Muscle of leg (tissue), 11 donors: Measurements from ENCODE around the gene C6orf15. TPM values are rescaled to one million over a fixed set of nuclear protein-coding genes. Genes with fewer than 3 reads are reported as not detected.

Experiments used
- DNase-seq: peaks from one replicate; pipeline ENCODE4 v3.0.0; 2013
- H3K27ac ChIP-seq: one replicate; pipeline ENCODE4 v1.5.1; 2013; ENCODE audit warnings: mild to moderate bottlenecking, low read length, control low read depth
- H3K27me3 ChIP-seq: one replicate; pipeline ENCODE4 v1.6.1; 2013; ENCODE audit warnings: low read length; ENCODE audit not compliant: control insufficient read depth, insufficient read depth
- H3K36me3 ChIP-seq: one replicate; pipeline ENCODE4 v1.6.1; 2013; ENCODE audit warnings: low read length; ENCODE audit not compliant: control insufficient read depth, insufficient read depth
- H3K4me1 ChIP-seq: one replicate; pipeline ENCODE4 v1.6.1; 2013; ENCODE audit warnings: low read length; ENCODE audit not compliant: control insufficient read depth, insufficient read depth
- H3K4me3 ChIP-seq: one replicate; pipeline ENCODE4 v1.5.1; 2013; ENCODE audit warnings: low read length, control low read depth
- H3K9me3 ChIP-seq: replicated peaks from 2 replicates; pipeline ENCODE4 v1.6.1; 2013; ENCODE audit warnings: low read depth, low read length; ENCODE audit not compliant: control insufficient read depth
- WGBS: methylation state at CpG from one replicate; pipeline ENCODE4 v1.1.5; 2013; ENCODE audit warnings: missing lambda C conversion rate; ENCODE audit not compliant: insufficient coverage; 5-methylcytosine and 5-hydroxymethylcytosine counted together
- polyA plus RNA-seq, 8 donors: library from polyadenylated mRNA; unstranded; fragments of 120-200 nt; gene quantifications; one replicate each; pipeline versions ENCODE4 v1.2.1 to v1.2.3, GENCODE V29; 2013; ENCODE audit warnings: inconsistent platforms in 1 of 8, low replicate concordance in 1 of 8; ENCODE audit not compliant: insufficient read length in 8 of 8, insufficient read depth in 1 of 8
- total RNA-seq: library from RNA; stranded (reverse); fragments of 120-200 nt; gene quantifications from one replicate; pipeline ENCODE4 v1.2.4, GENCODE V29; 2013

The C6orf15 gene
- total and polyA plus RNA-seq, 9 donors = not detected

GRCh38 chr6:31132806-31133205 is 20.4 kb upstream of the C6orf15 start:
- no peaks in the 10 kb centered on the region for H3K9me3 ChIP-seq
- no peak overlapping the region for H3K4me3 ChIP-seq
- no peaks in the 10 kb centered on the region for H3K36me3 ChIP-seq
- H3K27ac ChIP-seq = no peak overlapping the region
- peaks cover 5% of the 10 kb centered on the region for H3K27me3 ChIP-seq
- 62% methylated on average over 6 of the region's 6 CpGs for WGBS
- peaks cover 3% of the 10 kb centered on the region for H3K4me1 ChIP-seq
- DNase-seq = no peak

DNA sequence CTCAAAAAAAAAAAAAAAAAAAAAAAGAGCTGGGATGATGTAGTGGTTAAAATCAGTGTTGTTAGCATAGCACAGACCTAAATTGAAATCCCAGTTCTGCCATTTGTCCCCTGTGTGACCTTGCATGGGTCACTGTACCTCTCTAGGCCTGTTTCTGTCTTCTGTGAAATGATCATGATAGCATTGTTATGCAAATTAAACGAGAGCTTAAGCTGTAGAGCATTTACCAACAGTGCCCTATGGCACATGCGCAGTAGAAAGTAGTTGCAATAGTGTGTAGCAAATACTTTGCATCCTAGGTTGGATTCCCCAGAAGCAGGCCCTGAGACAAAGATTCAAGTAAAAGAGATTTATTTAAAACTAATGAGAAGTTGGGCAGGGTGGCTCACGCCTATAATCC is 19.2 kb upstream of the C6orf15 start:
- Histone ChIP-seq H3K4me3 (no peak overlapping the region), H3K9me3 (no peaks in the 10 kb centered on the region), H3K27ac (no peak overlapping the region), H3K4me1 (no peaks in the 10 kb centered on the region), H3K27me3 (peaks cover 5% of the 10 kb centered on the region), H3K36me3 (no peaks in the 10 kb centered on the region)
- 100% methylated on average over 1 of the region's 3 CpGs for whole genome bisulfite sequencing
- DNase-seq = no peak

DNA sequence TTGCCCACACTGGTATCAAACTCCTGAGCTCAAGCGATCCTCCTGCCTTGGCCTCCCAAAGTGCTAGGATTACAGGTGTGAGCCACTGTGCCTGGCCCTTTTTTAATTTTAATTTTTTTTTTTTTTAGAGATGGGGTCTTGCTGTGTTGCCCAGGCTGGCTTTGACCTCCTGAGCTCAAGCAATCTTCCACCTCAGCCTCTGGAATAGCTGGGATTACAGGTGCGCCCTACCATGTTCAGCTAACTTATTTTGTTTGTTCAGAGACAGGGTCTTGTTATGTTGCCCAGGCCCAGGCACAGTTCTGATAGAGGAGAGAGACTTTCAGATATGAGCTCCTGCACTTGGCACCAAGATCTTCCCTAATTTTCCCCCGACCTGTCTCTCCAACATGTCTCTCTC is 18.4 kb upstream of the C6orf15 start:
- H3K27me3 ChIP-seq = peaks cover 5% of the 10 kb centered on the region
- no peaks in the 10 kb centered on the region for H3K4me1 ChIP-seq
- no peak overlapping the region for H3K27ac ChIP-seq
- no peaks in the 10 kb centered on the region for H3K9me3 ChIP-seq
- DNase-seq = no peak
- H3K4me3 ChIP-seq = no peak overlapping the region
- no peaks in the 10 kb centered on the region for H3K36me3 ChIP-seq
- 100% methylated on average over 1 of the region's 3 CpGs for WGBS

DNA sequence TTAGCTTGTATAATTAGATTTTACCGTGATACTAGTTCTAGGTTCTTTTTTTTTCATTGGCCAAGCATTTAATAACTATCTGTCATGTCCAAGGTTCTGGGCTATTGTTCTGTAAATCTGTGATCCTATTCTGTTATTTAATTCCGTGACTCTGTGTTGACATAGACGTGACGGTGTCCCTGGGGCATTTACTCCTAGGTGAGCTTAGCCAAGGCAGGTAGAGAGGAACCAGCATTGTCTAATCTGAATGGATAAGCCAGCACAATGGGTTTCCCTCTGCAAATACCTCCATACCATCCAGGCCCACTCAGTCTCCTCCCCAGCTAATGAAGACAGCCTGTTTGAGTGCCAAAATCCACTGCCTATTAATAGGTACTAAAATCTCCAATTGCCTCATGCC is 16.8 kb upstream of the C6orf15 start:
- Histone ChIP-seq H3K9me3 (no peaks in the 10 kb centered on the region), H3K27me3 (peaks cover 5% of the 10 kb centered on the region), H3K4me1 (peaks cover 8% of the 10 kb centered on the region), H3K36me3 (no peaks in the 10 kb centered on the region), H3K4me3 (no peak overlapping the region), H3K27ac (no peak overlapping the region)
- WGBS = 62% methylated on average over 3 of the region's 4 CpGs
- DNase-seq = no peak

DNA sequence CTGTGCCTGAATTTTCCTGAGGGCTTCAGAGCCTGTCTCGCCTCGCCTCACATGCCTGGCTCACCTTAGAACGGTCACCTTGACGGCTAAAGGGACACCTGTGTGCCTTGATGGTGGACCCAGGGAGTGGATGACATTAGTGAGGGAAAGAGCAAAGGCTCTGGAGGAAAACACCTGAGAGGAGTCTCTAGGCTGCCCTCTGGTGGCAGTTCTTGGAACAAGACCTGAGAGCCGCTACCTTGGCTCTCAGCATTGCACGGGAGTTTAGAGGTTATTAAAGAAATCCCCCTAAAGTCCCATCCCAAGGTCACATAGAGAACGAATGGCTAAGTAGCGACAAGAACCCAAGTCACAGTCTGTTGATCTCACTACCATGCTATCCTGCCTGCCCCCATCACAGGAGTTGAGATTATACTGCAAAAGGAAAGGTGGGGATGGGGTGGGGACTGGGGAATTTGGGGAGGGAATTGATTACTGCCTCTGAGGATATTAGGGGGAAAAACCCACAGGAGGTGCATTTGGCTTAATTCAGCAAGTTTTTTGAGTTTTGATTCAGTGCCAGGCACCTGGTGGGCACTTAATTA is 15.8 kb upstream of the C6orf15 start:
- 10% methylated on average over 4 of the region's 8 CpGs for WGBS

DNA sequence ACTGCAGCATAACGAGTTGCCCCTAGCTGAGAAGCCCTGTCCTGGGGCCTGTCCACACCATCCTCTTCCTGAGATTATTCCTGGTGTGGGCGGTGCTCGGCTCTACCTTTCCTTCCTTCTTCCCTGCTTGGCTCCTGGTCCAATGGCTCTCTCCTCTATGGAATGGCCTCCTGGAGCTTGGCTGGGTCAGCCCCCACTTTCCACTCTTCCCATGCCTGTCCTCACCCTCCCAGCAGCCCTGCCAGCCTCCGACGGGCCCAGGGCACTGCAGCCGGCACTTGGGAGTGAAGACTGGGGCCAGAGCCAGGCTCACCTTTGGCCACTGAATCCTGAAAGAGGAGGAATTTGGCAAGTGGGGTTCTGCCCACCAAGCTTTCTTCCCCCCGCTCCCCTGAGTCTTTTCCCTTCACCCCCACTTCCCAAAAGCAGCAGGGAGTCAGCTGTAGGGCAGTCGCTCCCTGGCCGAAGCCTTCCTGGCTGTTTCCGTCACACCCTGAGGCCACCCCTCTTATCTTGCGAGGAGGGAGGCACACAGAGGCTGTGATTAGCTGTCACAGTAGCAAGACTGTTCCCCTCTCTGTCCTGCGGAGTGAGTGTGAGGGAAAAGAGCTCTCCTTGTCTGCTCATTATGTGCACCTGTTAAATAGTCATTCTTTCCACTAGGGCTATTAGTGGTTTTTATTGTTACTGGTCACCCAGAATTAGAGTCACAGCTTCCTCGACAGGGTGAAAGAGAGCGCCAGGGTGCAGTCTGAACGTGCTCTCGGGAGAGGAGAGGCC is 14.2 kb upstream of the C6orf15 start:
- Histone ChIP-seq H3K27me3 (peaks cover 5% of the 10 kb centered on the region), H3K4me3 (no peak overlapping the region), H3K27ac (no peak overlapping the region), H3K4me1 (peaks cover 13% of the 10 kb centered on the region), H3K9me3 (no peaks in the 10 kb centered on the region), H3K36me3 (no peaks in the 10 kb centered on the region)
- whole genome bisulfite sequencing = 61% methylated on average over 8 of the region's 16 CpGs
- no peak for DNase-seq

More for the DNA sequence above, 15.8 kb upstream of the C6orf15 start:
- H3K9me3 ChIP-seq = no peaks in the 10 kb centered on the region
- H3K27me3 ChIP-seq = peaks cover 5% of the 10 kb centered on the region
- DNase-seq = peak; percentile 42
- no peak overlapping the region for H3K4me3 ChIP-seq
- H3K27ac ChIP-seq = no peak overlapping the region
- no peaks in the 10 kb centered on the region for H3K36me3 ChIP-seq
- H3K4me1 ChIP-seq = peaks cover 8% of the 10 kb centered on the region

- DNase-seq = no peak
These were observed 13.4 kb upstream of the C6orf15 start for GRCh38 chr6:31125586-31126363.

GRCh38 chr6:31125162-31125561 is 12.8 kb upstream of the C6orf15 start:
- Histone ChIP-seq H3K4me3 (no peak overlapping the region), H3K4me1 (peaks cover 13% of the 10 kb centered on the region), H3K27me3 (peaks cover 5% of the 10 kb centered on the region), H3K9me3 (no peaks in the 10 kb centered on the region), H3K36me3 (no peaks in the 10 kb centered on the region), H3K27ac (peak overlapping the region; percentile 55)
- 35% methylated on average over 4 of the region's 8 CpGs for WGBS
- DNase-seq = peak; percentile 85

More at GRCh38 chr6:31125586-31126363, 13.4 kb upstream of the C6orf15 start:
- Histone ChIP-seq H3K4me3 (no peak overlapping the region), H3K27ac (no peak overlapping the region), H3K36me3 (no peaks in the 10 kb centered on the region), H3K27me3 (peaks cover 5% of the 10 kb centered on the region), H3K9me3 (no peaks in the 10 kb centered on the region), H3K4me1 (peaks cover 13% of the 10 kb centered on the region)
- whole genome bisulfite sequencing = 64% methylated on average over 6 of the region's 12 CpGs

GRCh38 chr6:31122791-31123706 is 10.7 kb upstream of the C6orf15 start:
- DNase-seq = peak; percentile 88
- Histone ChIP-seq H3K9me3 (no peaks in the 10 kb centered on the region), H3K4me3 (no peak overlapping the region), H3K36me3 (no peaks in the 10 kb centered on the region), H3K27me3 (peaks cover 7% of the 10 kb centered on the region), H3K4me1 (peaks cover 13% of the 10 kb centered on the region), H3K27ac (no peak overlapping the region)
- 46% methylated on average over 10 of the region's 16 CpGs for WGBS
